GM12865 (cell line): ENCODE data around the gene SNX32.

ENCODE experiments used
- DNase-seq: peaks from one replicate; pipeline ENCODE4 v3.0.0; 2010; ENCODE audit warnings: low read depth
- H3K4me3 ChIP-seq: 2 replicates; pipeline ENCODE4 v1.5.1; 2011; ENCODE audit warnings: mild to moderate bottlenecking, low read depth, low read length, control low read depth
- TF ChIP-seq, protein P1 (sequence below): IDR thresholded peaks from 2 replicates; pipeline ENCODE4 v1.5.1; 2011; ENCODE audit warnings: low read length, control low read depth, low read depth, inconsistent platforms; ENCODE audit not compliant: insufficient read depth; ENCODE audit errors: missing control alignments

SNX32 gene

DNA sequence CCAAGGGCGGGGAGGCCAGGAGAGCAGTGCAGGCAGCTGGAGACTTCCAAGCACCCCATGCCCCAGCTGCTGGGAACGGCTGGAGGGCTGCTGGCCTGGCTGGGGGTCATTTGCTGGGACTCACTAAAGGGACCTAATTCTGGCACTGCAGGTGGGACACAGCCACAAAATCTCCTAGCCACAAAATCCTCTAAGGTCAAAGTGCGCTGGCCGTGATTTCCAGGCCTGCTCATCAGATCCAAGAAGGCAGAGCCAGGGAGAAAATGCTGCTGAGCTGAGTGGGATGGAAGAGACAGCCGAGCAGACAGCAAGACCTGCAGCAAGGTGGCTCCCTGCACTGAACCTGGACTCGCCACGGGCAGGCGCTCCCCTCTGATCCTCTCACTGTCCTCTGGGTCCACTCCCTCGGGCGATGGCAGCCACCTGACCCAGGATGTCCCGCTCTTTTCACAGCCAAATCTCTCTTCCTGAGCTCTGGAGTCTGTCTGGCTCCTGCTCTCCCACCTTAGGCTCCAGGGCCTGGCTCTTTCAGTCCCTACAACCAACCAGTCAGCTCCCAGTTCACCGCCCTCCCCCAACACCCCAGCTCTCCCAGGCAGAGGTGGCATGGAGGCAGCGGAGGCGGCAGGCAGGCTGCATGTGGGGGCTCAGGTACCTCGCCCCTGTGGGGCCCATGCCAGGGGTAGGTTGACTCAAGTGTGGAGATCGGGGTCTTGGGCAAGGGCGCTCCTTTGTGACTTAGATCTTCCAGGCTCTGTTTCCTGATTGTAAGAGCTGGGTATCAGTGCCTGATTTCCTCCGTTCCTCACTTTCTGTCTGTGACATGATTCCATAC, 32.4 kb upstream of the SNX32 start:
- TF ChIP-seq, protein P1, sequence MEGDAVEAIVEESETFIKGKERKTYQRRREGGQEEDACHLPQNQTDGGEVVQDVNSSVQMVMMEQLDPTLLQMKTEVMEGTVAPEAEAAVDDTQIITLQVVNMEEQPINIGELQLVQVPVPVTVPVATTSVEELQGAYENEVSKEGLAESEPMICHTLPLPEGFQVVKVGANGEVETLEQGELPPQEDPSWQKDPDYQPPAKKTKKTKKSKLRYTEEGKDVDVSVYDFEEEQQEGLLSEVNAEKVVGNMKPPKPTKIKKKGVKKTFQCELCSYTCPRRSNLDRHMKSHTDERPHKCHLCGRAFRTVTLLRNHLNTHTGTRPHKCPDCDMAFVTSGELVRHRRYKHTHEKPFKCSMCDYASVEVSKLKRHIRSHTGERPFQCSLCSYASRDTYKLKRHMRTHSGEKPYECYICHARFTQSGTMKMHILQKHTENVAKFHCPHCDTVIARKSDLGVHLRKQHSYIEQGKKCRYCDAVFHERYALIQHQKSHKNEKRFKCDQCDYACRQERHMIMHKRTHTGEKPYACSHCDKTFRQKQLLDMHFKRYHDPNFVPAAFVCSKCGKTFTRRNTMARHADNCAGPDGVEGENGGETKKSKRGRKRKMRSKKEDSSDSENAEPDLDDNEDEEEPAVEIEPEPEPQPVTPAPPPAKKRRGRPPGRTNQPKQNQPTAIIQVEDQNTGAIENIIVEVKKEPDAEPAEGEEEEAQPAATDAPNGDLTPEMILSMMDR: no peak
- H3K4me3 ChIP-seq: no peak overlapping the region
- no peak for DNase-seq

DNA sequence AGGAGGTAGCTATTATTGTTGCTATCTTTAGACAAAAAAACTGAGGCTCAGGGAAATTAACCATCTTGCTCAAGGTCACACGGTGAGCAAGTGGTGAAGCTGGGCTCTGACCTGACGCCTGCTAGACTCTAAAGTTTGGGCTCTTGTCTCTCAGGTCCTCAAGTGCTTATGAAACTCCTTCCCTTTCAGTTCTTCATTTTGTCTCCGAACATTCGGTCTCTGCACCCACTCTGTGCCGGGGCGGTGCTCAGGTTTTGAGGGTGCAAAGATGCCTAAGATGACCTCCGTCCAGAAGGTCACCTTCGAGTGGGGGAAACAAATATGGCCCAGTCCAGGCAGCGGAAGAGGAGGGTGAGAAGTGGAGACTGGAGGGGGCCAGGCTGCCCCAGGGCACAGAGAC, 30.9 kb upstream of the SNX32 start:
- peak; percentile 88 for DNase-seq
- no peak overlapping the region for H3K4me3 ChIP-seq
- TF ChIP-seq, protein P1: no peak

DNA sequence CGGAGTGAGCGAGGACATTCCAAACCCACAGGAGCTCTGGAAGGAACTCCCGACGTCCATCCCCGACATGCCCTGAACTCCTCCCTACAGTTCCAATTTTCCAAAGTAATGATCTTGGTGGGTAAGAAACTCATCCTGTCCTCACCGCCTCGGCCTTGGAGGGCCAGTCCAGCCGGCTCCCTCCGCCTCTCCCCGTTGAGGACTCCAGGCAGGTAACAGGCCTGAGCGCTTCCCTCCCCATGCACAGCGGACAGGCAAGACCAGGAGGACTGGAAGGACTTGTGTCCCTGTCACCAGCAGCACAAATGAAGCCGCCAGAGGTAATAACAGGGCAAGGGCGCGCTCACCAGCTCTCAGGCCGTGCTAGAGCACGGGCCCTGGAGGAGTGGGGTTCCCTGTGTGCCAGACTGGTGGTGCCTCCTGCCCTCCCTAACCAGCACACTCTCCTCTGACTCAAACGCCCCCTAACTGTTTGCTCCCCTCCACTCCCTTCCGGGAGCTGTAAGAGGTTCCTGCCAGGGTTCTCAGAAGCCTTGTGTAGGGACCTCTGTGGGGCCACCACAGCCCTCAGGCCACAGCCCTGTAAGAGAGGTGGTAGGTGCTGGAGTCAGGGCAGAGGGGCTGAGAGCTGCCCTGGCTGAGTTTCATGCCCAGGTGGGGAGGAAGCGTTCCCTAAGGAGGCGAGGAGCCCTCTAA, 29.8 kb upstream of the SNX32 start:
- no peak for DNase-seq
- no peak overlapping the region for H3K4me3 ChIP-seq

DNA sequence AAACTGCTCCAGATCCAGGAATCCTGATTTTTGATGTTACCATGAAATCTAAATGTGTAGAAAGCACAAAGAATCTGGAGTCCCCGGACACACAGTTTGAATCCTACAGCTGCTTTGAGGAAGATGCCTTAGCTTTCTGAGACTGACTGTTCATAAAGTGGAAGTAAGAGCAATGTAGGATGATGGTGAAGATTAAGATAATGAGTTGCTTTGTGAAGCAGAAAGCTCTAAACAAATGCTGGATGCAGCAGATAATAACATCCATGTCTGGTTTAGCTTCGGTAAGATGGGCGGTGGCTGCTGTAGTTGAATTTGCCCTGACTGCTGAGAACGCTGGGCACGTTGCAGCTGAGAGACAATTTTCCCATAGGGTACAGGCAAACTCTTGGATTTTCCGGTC, 26.8 kb upstream of the SNX32 start:
- DNase-seq: no peak
- no peak overlapping the region for H3K4me3 ChIP-seq
- TF ChIP-seq, protein P1: no peak

More for the DNA sequence above, 29.8 kb upstream of the SNX32 start:
- TF ChIP-seq, protein P1: no peak

DNA sequence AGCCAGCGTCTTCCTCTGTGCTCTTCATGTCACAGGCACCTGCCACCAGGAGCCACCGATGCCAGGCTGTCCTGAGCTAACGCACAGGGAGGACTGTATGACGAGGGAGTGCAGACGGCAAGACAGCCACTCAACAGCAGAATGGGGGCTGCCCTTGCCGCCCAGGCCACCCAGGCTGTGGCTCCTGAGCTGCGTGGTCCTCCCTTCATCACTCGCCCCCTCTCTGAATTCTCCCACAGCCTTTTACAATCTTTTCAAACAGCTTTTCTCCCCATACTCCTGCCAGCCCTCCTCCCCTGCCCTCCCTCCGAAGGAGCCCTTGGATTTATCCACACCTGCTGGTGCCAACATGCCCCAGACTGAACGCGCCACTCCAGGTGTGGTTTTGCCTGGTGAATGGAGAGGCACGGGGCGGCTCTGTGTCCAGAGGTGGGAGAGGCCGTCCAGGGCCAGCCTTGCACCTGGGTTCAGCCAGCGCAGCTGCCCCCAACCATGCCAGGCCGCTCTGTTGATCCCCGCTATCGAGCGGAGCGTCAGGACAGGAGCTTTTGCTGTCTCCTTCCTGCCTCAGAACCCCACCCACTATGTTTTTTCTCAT, 24.9 kb upstream of the SNX32 start:
- DNase-seq: no peak
- TF ChIP-seq, protein P1: no peak
- H3K4me3 ChIP-seq: no peak overlapping the region

DNA sequence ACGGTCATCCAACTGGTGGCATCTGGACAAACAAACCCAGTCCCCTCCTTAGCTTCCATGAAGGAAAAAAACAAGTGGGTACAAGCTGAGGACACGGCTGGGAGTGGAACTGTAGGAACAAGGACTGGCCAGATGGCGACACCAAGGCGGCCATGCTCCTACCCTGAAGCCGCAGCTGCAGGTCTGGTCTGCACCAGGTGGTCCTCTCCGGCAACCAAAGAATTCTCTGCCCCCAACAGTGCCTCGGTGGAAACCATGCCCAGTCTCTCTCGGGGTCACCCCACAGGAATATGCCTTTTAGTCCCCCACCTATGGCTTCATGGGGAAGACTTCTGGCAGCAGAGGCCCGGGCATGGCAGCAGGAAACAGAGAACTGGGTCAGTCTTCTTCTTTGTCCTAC, 24.3 kb upstream of the SNX32 start:
- no peak overlapping the region for H3K4me3 ChIP-seq
- DNase-seq: no peak
- TF ChIP-seq, protein P1: no peak
